Brain microvascular endothelial cell (primary cell): ENCODE results near the gene FAM124B.
"Not testable (repeated sequence)": the region's sequence is repeated elsewhere in the genome, so short reads cannot be mapped to it uniquely, and the experiment has no call there.

Experiments
- DNase-seq: peaks from one replicate; pipeline ENCODE4 v3.0.0-alpha.2; 2020
- H3K27ac ChIP-seq: fragments of 250-450 bp; sonication (Bioruptor Pico); 2 replicates; pipeline ENCODE4 v1.5.1; 2020; ENCODE audit warnings: mild to moderate bottlenecking, moderate library complexity
- H3K27me3 ChIP-seq: fragments of 250-450 bp; sonication (Bioruptor Pico); replicated peaks from 2 replicates; pipeline ENCODE4 v1.5.1; 2020; ENCODE audit warnings: mild to moderate bottlenecking
- H3K36me3 ChIP-seq: fragments of 250-450 bp; sonication (Bioruptor Pico); replicated peaks from 2 replicates; pipeline ENCODE4 v1.5.1; 2020; ENCODE audit warnings: mild to moderate bottlenecking
- H3K4me3 ChIP-seq: 2 replicates; pipeline ENCODE4 v1.5.1; 2011; ENCODE audit warnings: low read depth, mild to moderate bottlenecking, control low read depth, low read length, moderate library complexity
- in situ Hi-C: cut with HindIII; loops from 2 replicates; pipeline ENCODE4 v1.10.0; 2017; ENCODE audit warnings: low sequenced_read_pairs, low pct_ligation_motif_present
- TF ChIP-seq, protein P1 (sequence below): IDR thresholded peaks from 2 replicates; pipeline ENCODE4 v1.5.1; 2011; ENCODE audit warnings: low read depth, mild to moderate bottlenecking, moderate library complexity, low read length, control low read depth, inconsistent platforms; ENCODE audit errors: missing control alignments

Gene FAM124B

DNA sequence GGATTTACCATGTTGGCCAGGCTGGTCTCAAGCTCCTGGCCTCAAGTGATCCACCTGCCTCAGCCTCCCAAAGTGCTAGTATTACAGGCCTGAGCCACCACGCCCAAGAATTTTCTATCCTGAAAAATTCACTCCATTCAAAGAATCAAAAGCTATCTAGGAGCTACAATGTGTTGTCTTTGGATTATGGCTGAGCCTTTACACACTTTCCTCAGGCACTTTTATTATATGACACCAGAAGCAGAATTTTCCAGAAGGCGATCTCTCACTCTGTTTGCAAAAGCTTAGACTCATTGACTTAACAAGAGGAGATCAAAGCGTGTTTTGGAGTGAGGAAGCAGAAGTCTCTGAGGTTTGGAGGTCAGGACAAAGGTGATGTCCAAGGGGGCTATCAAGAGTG is 3.6 kb downstream of the FAM124B start:
- no peak for DNase-seq
- in situ Hi-C loops, result no loop called here
- Histone ChIP-seq H3K27me3 (no peaks in the 10 kb centered on the region), H3K36me3 (no peaks in the 10 kb centered on the region), H3K27ac (no peak overlapping the region), H3K4me3 (no peak overlapping the region)
- TF ChIP-seq, protein P1, sequence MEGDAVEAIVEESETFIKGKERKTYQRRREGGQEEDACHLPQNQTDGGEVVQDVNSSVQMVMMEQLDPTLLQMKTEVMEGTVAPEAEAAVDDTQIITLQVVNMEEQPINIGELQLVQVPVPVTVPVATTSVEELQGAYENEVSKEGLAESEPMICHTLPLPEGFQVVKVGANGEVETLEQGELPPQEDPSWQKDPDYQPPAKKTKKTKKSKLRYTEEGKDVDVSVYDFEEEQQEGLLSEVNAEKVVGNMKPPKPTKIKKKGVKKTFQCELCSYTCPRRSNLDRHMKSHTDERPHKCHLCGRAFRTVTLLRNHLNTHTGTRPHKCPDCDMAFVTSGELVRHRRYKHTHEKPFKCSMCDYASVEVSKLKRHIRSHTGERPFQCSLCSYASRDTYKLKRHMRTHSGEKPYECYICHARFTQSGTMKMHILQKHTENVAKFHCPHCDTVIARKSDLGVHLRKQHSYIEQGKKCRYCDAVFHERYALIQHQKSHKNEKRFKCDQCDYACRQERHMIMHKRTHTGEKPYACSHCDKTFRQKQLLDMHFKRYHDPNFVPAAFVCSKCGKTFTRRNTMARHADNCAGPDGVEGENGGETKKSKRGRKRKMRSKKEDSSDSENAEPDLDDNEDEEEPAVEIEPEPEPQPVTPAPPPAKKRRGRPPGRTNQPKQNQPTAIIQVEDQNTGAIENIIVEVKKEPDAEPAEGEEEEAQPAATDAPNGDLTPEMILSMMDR, result no peak

DNA sequence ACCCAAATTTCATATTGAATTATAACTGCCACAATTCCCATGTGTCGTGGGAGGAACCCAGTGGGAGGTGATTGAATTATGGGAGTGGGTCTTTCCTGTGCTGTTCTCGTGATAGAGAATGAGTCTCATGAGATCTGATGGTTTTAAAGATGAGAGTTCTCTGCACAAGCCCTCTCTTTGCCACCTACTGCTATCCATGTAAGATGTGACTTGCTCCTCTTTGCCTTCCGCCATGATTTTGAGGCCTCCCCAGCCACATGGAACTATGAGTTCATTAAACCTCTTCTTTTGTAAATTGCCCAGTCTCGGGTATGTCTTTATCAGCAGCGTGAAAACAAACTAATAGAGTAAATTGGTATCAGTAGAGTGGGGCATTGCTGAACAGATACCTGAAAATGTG is 4.8 kb downstream of the FAM124B start:
- H3K27me3 ChIP-seq, DNase-seq, H3K36me3 ChIP-seq, H3K4me3 ChIP-seq, H3K27ac ChIP-seq, in situ Hi-C loops: not testable (repeated sequence)

DNA sequence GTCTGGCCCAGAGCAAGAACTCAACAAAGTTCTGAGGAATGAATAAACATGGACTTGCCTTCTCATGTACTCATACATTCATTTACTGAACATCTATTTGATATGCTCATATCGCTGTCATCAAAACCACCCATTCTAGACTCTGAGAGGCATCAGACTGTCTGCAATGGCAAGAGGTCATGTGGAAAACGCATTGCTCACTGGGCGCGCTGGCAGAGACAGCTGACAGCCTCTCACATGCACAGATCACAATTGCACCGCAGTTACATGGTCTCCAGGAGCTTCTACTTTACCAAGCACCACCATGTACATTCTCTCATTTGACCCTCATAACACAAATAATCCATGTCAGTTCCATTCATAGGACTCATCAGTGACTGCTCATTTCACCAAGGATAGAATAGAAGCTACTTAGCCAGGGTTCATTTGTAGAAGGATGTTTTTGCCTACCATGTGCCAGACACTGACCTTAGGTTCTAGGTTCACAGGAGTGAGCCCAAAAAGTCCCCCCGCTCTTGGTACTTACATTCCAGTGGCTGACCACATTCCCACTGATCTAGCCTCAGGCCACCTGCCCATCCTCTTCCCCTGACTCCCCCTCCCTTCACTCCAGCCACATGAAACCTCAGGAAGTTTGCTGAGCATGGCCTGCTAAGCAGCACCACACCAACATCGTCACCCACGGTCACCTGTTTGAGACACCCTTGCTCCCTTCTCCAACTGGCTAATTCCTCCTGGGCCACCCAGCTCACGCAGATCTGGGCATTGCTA is 6.1 kb downstream of the FAM124B start:
- no peak for DNase-seq
- Histone ChIP-seq H3K4me3 (no peak overlapping the region), H3K36me3 (no peaks in the 10 kb centered on the region), H3K27ac (no peak overlapping the region), H3K27me3 (no peaks in the 10 kb centered on the region)
- TF ChIP-seq, protein P1, result no peak
- in situ Hi-C loops, result no loop called here

DNA sequence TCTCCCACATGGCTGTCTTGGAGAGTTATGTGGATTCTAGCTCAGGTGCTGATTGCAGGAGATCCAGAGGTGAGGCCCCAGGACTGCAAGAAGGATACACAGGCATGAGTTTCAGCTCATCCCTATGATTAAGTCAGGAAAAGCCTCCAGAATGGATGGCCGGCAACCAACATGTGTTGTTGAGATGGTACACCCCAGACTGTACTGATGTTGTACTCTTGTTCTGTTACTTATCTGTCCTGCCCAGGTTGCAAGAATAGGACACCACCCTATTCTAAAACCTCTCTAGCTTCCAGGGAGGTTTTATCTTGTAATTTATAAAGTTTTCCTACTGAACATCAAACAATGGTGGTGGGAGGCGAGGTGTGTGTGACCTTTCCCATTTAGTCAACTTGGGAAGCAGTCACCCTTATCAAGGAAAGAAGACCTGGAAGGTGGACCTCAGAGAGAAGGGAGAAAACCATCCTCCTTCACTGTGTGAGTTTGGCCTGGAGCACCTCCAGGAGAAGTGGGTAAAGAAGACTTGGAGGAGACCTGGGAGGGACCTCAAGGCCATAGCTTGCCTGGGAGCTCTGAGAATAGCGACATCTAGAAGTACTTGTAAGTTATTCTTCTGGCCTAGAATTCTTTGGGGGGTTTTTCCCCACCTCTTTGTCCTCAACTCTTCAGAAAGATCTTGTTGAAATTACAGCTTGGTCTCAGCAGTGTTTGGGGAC is 8.6 kb downstream of the FAM124B start:
- no peak overlapping the region for H3K27ac ChIP-seq
- H3K4me3 ChIP-seq, result no peak overlapping the region
- H3K36me3 ChIP-seq, result no peaks in the 10 kb centered on the region
- TF ChIP-seq, protein P1, result no peak
- no peak for DNase-seq
- no peaks in the 10 kb centered on the region for H3K27me3 ChIP-seq
- in situ Hi-C loops, result no loop called here

DNA sequence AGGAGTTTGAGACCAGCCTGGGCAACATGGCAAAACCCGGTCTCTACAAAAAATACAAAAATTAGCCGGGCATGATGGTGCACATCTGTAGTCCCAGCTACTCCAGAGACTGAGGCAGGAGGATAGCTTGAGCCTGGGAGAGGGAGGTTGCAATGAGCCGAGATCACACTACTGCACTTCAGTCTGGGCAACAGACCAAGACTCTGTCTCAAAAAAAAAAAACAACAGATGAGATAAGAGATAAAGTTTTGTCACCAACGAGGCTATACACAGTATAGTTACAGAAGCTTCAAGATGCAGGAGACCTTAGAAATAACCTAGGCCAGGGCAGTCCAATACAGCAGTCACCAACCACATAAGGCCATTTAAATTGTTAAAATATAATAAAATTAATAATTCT is 9.4 kb downstream of the FAM124B start:
- H3K4me3 ChIP-seq, result no peak overlapping the region
- no peak for DNase-seq
- in situ Hi-C loops, result no loop called here
- TF ChIP-seq, protein P1, result no peak
- no peaks in the 10 kb centered on the region for H3K36me3 ChIP-seq
- H3K27me3 ChIP-seq, result no peaks in the 10 kb centered on the region
- H3K27ac ChIP-seq, result no peak overlapping the region

DNA sequence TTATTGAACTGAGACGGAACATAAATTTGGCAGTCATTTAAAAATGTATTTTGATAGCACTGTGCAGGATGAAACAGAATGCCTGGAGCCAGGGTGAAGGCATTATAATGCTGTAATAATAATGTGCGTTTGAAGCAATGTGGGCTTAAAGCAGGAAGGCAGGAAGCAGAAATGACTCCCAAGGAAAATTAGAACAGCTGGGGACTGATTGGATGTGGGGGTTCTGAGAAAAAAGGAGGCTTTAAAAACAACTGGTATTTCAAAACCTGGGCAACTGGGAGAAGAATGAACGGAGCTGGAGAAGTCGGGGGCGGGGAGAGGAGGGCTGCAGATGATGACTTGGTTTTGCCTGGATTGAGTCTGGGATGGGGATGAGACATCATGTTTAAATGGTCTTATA is 12.6 kb downstream of the FAM124B start:
- DNase-seq, result no peak

More for the DNA sequence above, 12.6 kb downstream of the FAM124B start:
- in situ Hi-C loops, result no loop called here
- TF ChIP-seq, protein P1, result no peak
- Histone ChIP-seq H3K27ac (no peak overlapping the region), H3K4me3 (no peak overlapping the region), H3K27me3 (no peaks in the 10 kb centered on the region), H3K36me3 (no peaks in the 10 kb centered on the region)
